HG03354 (cell line): Measurements from ENCODE around the gene SERPINE2.

ENCODE experiments used
- ATAC-seq: cut with Tn5 transposase; IDR thresholded peaks from one replicate; pipeline ENCODE4 v1.9.1; 2021; ENCODE audit warnings: mild to moderate bottlenecking; ENCODE audit not compliant: unreplicated experiment, poor library complexity, severe bottlenecking

The SERPINE2 gene

GRCh38 chr2:224055101-224055500 is 16.0 kb upstream of the SERPINE2 start:
- no peak for ATAC-seq

GRCh38 chr2:224046752-224047151 is 7.7 kb upstream of the SERPINE2 start:
- ATAC-seq: no peak

DNA sequence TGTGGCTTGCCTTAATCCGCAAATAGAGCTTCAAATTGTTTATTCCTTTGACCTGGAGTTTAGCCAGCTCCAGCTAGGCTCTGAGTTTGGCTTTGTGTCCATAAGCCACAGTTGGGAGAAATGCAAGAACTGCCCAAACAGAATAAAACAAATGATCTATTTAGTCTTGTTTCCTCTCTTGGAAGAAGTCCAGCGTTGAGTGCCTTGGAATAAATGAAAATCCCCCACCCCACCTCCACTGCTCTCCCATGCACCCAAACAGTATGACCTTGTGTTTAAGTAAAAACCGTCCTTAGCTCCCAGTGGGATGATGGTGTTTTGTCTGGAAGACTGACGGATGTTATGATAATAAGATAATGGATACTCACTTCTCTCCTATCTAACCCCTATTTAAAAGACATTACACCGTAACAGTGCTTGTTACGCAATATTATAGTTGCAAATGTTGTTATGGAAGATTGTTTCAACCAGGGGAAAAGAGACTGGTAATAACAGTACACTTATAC is 3.2 kb upstream of the SERPINE2 start:
- ATAC-seq: no peak

DNA sequence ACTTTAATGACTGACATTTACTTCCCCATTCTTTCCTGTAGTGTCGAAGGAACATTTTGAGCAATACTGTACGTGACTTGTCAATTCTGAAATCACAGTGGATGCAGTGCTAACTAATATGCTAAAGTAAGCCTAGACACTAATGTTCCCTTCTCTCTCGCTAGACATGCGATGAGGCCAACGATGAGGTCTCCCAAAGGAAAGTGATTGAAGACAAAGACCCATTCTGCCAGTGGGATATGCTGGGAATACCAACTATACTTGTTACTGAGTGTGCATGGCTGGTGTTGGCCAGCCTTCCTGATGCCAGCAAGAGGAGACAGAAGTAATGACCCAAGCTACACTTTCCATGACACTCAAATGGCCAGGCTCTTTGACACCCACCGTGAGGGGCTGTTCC is 2.5 kb upstream of the SERPINE2 start:
- ATAC-seq: no peak

DNA sequence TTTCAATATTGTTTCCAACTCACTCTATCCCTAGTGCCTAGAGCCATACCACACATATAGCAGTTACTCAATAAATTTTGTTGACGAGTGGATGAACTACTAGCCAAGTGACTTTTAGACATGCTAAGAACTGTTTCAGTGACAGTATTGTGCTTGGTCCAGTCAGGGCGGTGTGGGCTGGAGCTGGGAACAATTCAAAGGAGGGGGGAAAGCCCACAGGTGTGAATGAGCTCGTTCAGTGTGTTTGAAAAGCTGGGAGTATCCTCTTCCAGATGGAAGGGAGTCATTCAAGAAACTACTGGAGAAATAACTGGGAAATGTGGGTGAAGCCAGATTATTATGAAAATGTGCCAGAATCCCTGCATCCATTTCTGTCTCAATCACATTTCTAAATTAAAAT is 1.7 kb upstream of the SERPINE2 start:
- no peak for ATAC-seq

DNA sequence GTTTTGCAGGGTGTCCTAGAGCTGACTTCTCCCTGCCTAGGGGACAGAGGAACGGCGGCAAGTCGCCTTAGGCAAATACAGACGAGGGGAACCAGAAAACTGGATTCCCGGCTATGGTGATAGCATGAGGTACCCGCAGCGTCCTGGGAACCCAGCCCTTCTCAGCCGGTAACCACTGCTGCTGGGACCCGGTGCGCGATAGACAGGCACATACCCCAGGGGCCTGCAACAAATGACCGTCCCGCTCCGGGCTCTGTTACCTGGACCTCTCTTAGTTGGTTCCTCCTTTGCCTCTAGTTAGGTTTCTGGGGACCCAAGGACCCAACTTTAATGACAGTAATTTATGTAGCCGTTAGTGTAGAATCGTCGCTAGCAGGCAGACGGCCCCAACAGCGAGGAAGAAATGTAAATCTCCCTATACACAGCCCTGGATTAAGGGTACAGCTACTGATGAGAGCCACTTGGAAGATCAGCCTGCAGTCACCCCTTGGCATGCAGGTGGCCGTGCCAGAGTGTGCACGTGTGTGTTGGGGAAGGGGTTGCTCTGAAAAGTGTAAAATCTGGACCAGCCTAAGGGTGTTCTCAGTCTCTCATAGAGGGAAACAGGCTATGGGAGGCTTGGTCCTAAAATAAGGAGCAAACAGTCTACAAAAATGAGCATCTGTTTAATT is 819 bp upstream of the SERPINE2 start:
- peak; percentile 12 for ATAC-seq

DNA sequence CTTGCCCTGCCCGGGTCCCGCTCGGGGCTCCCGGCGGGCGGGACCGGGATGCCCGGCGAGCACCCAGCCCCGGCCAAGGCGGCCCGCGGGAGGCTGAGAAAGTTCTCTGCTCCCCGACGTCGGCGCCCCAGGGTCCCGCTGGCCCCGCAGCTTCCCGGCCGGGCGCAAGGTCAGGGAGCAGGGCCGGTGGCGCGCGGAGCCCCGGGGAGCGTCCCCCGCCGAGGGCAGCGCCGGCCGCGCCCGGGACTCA is 331 bp downstream of the SERPINE2 start:
- peak; percentile 34 for ATAC-seq

- peak; percentile 63 for ATAC-seq
Measured at GRCh38 chr2:224038049-224038829, 847 bp downstream of the SERPINE2 start.

- no peak for ATAC-seq
Measured at GRCh38 chr2:224036731-224037361, 2.2 kb downstream of the SERPINE2 start.

DNA sequence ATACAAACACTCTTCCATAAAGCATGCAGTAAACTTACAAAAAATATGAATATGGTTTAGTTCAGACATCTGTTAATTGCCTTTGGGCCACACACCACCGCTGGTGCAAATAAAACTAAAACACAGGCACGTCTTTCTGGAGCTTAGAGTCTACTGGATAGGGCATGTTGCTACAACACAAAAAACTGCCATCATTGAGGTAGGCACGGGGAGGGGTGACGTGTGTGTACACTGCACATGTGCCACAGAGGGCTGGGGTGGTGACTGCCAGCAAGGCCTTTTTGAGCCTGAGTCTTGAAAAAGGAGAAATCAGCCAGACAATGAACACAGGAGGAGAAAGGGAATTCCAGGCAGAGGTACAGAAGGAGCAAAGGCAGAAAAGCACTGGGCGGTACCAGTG is 5.1 kb downstream of the SERPINE2 start:
- ATAC-seq: no peak

DNA sequence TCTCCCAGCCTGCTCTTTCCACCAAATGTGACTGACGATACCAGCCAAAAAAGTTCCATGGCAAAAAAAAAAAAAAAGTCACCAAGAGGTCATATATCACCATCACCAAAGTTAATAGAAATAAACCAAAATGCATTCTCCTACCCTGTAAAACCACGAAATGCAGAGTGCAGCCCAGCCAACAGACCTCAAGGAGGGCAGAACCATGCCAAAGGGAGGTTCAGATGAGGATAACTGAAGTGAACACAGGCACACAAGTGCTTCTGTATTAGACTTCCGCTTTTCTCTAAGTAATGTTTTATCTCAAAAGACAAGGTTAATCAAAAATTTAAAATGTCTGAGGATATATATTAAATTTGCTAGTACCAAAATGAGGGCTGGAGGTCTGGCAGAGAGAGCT is 5.5 kb downstream of the SERPINE2 start:
- ATAC-seq: no peak

- ATAC-seq: no peak
Measured at GRCh38 chr2:224032283-224032682, 6.8 kb downstream of the SERPINE2 start.

GRCh38 chr2:224031358-224031970 is 7.6 kb downstream of the SERPINE2 start:
- no peak for ATAC-seq

- ATAC-seq: no peak
Measured at GRCh38 chr2:224030786-224031185, 8.3 kb downstream of the SERPINE2 start.

DNA sequence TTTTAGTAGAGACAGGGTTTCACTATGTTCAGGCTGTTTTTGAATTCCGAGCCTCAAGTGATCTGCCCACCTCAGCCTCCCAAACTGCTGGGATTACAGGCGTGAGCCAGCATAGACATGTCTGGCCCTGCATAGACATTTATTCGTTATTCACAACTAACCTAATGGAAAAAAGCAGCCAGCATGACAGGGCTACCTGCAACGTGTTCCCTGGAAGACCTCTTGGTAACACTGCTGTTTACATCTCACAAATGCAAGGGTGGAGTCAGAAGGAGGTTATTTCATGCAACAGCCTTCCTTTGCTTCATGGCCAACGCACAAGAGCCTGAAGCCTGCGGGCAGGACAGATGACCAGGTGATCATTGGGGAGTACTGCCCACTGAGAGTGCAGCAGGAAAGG is 9.2 kb downstream of the SERPINE2 start:
- no peak for ATAC-seq

DNA sequence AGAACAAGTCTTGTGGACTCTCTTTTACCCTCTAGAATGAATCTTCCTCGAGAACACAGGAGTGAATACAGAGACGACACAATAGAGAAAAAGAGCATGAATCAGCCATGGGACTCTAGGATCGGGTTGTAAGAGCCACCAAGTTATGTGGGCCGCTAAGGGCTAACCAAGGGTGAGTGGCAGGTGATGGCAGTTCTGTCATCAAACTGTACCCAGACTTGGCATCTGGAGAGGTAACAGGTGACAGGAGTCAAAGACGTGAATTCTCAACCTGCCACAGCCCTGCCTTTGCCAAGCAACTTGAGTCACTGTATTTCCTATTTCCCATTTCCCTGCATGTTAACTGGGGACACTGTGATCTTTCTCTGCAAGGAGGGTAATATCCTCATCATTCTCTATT is 11.2 kb downstream of the SERPINE2 start:
- no peak for ATAC-seq

DNA sequence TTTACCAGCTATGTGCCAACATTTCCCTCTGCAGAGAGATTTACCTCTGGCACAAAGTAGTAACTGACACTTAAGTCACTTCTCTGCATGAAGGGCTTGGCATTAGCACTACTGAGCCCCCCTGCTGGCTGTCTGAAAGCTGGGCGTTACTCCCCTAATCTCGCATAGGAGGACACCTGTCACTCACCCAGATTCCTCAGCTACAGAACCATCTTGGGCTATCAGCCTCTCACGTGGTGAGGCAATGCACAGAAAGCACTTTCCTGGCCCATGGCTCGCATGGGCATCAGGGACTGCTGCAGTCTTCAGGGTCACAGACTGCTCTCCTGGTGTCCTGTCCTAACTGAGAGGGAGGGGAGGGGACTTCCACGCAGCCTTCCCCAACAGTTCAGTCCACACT is 12.0 kb downstream of the SERPINE2 start:
- ATAC-seq: no peak

GRCh38 chr2:224025874-224026273 is 13.2 kb downstream of the SERPINE2 start:
- ATAC-seq: peak; percentile 95

- ATAC-seq: no peak
Measured at GRCh38 chr2:224024270-224024669, 14.8 kb downstream of the SERPINE2 start.

DNA sequence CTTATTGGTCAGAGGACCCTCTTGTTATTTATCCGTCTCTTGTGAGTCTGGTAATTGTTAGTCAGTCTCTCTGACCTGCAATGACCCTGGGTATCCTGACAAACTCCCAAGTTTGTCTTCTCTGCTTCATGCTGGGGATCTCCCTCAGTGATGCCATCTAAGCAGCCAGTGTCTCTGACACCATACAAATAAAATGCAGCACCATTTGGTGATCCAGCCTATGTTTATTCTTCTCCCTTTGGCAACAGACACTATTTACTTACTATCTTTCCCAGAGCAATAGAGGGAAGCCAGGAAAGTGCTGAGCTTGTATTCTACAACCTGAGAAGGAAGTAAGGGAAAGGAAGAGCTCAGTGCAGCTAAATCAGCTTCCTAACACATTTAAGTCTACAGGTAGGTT is 15.9 kb downstream of the SERPINE2 start:
- ATAC-seq: no peak

DNA sequence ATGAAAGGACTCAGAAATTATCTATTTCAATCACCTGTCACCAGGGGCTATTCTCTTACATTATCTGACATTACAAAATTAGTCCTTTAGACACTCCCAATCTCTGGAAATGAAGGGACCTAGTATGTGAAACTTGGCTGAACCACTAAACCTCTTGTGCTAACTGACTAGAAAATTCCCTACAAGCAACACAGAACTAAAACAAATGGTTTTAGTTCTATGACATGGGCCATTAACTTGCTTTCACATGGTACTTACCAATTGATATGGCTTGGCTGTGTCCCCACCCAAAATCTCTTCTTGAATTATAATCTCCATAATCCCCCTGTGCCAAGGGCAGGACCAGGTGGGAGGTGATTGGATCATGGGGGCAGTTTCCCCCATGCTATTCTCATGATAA is 16.6 kb downstream of the SERPINE2 start:
- ATAC-seq: no peak
